Pancreas (tissue), 10 donors: Measurements from ENCODE around the gene FN3KRP. TPM values are rescaled to one million over a fixed set of nuclear protein-coding genes. Genes with fewer than 3 reads are reported as not detected.

Experiments
- ATAC-seq, 4 donors: fragments of 200-7000 bp; cut with Tn5 transposase; one replicate each; pipeline versions ENCODE4 v1.8.0 to v1.9.1; 2020; ENCODE audit warnings: mild to moderate bottlenecking in 4 of 4, moderate library complexity in 4 of 4
- DNase-seq, 6 donors: peaks; one replicate each; pipeline ENCODE4 v3.0.0-alpha.2; 2020
- FAIRE-seq: peaks from 2 replicates; lab custom pipeline; 2012; peaks lifted over from hg19 to GRCh38; lab: Jason Lieb, UNC
- H3K27ac ChIP-seq, 4 donors: fragments of 200-600 bp; sonication (generic); 1 replicate in 3 of 4; 2 replicates in 1 of 4; pipeline versions ENCODE4 v1.5.0 to v1.8.0; 2020
- H3K27me3 ChIP-seq, 4 donors: fragments of 200-600 bp; one replicate each; pipeline ENCODE4 v1.8.0; 2021
- H3K36me3 ChIP-seq, 3 donors: fragments of 200-600 bp; sonication (generic) in 1 of 3; one replicate each; pipeline versions ENCODE4 v1.5.0 to v1.8.0; 2020 to 2021
- H3K4me1 ChIP-seq, 3 donors: fragments of 200-600 bp; one replicate each; pipeline ENCODE4 v1.8.0; 2021
- H3K4me3 ChIP-seq, 4 donors: fragments of 200-600 bp; sonication (generic) in 2 of 4; one replicate each; pipeline versions ENCODE4 v1.5.0 to v1.8.0; 2020 to 2021
- H3K9me3 ChIP-seq, 4 donors: fragments of 200-600 bp; one replicate each; pipeline ENCODE4 v1.8.0; 2021
- WGBS, 2 donors: extraction: QIAGEN DNeasy Blood & Tissue Kit; methylation state at CpG; one replicate each; pipeline ENCODE4 v1.1.7; 2013; 5-methylcytosine and 5-hydroxymethylcytosine counted together
- intact Hi-C, 3 donors: fragments of 100-400 bp; cut with DNase I; formaldehyde crosslinking; loops; one replicate each; pipeline versions ENCODE4 v1.11.1 to v1.14.2; 2022
- polyA plus RNA-seq, 2 donors: library from polyadenylated mRNA; stranded (reverse); fragments of 200-250 nt; gene quantifications; one replicate each; pipeline ENCODE4 v1.2.3, GENCODE V29; 2013
- total RNA-seq, 6 donors: library from RNA; stranded (reverse); fragmentation: NEBNext Ultra II Directional in 4 of 6; extraction: Animal tissue kit (Norgen Biotek cat#: 25700) in 4 of 6; gene quantifications; one replicate each; pipeline versions ENCODE4 v1.2.1 to v1.2.4, GENCODE V29; 2021 to 2023
- TF ChIP-seq, protein P1 (sequence below), 4 donors: fragments of 200-600 bp; sonication (generic) in 3 of 4; IDR thresholded peaks; one replicate each; pipeline versions ENCODE4 v1.5.0 to v1.8.0; 2021; ENCODE audit warnings: antibody characterized with exemption in 4 of 4
- donor health status: healthy with polysubstance abuse.
- donor health status: DM: no; HTN: no; CAD: no; lungs with moderate emphysema.
- donor health status: DM: no; HTN: no; CAD: no.
- donor health status: control.
- donor health status: control.
- donor health status: Bipolar disorder and iron deficiency.
- donor health status: DM: yes; HTN: yes; CAD: no.
- donor health status: DM: no; HTN: no; CAD: no.
- donor health status: DM: no; HTN: no; CAD: no.
- donor health status: DM: yes; HTN: yes; CAD: no.

FN3KRP gene
- total and polyA plus RNA-seq, 8 donors: 9.3 to 23.1 (median 13.4) TPM

DNA sequence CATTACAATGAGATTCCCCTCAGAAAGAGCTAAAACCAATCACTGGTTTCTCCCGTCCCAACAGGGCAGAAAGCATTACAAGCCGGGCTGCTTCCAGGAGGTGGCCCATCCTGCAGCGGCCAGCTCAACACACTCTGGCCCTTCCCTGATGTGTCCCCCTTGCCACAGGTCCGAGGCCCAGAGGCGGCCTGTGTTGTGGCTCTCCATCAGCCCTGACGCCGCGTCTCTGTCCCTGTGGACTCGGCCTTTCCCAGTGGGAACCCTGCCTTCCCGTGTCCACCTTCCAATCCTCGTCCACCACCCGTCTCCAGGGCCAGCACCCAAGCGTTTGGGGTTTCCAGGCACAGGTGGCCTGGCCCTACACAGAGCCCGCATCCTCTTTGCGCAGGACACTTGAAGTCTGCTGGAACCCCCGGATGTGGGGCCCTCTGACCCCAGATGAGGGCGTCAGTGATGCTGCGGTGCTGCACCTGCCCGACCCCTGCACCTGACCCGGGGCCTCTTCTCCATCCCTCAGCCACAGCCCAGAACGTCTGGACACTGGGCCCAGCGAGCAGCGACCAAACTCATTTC is 39.1 kb upstream of the FN3KRP start:
- peak in 2 of 6 donors; percentile 29 to 35 for DNase-seq
- H3K27ac ChIP-seq: no peak overlapping the region
- H3K36me3 ChIP-seq: no peaks in the 10 kb centered on the region
- WGBS, 2 donors: 87 to 90% methylated on average over 23 of the region's 23 CpGs
- intact Hi-C loops: no loop called here
- H3K9me3 ChIP-seq: no peaks in the 10 kb centered on the region
- no peak for ATAC-seq
- H3K4me3 ChIP-seq: no peak overlapping the region
- no peaks in the 10 kb centered on the region for H3K27me3 ChIP-seq
- TF ChIP-seq, protein P1, sequence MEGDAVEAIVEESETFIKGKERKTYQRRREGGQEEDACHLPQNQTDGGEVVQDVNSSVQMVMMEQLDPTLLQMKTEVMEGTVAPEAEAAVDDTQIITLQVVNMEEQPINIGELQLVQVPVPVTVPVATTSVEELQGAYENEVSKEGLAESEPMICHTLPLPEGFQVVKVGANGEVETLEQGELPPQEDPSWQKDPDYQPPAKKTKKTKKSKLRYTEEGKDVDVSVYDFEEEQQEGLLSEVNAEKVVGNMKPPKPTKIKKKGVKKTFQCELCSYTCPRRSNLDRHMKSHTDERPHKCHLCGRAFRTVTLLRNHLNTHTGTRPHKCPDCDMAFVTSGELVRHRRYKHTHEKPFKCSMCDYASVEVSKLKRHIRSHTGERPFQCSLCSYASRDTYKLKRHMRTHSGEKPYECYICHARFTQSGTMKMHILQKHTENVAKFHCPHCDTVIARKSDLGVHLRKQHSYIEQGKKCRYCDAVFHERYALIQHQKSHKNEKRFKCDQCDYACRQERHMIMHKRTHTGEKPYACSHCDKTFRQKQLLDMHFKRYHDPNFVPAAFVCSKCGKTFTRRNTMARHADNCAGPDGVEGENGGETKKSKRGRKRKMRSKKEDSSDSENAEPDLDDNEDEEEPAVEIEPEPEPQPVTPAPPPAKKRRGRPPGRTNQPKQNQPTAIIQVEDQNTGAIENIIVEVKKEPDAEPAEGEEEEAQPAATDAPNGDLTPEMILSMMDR (IDR thresholded peaks at IDR 0.05): no peak
- no peaks in the 10 kb centered on the region for H3K4me1 ChIP-seq
- no peak for FAIRE-seq

DNA sequence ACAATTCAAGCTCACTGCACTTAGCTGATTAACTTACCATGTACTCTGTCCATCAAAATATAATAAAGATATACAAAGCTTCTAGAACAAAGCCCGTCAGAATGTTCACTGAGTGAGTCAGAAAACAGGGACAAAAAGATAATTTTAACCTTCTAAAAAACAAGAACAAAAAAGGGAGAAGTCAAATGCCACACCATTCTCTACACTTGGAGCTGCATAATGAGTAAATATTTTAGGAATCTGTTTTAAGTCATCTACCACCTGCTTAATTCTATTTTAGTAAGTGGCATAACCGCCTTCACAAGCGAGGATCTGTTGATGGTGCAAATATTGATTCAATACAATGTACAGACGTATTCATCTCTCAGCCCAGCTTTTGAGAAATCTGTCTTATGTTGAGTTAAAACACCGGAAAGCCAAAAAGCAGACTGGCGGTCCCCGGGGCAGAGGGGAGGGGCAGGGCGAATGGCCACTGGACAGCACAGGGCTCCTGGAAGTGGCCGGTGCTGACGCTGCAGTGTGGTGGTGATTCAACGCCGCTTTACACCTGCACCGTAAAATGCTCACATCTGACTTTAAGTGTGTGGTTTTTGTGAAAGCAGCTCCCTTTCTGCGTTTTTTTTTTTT is 38.1 kb upstream of the FN3KRP start:
- ATAC-seq (peak in 1 of 4 donors; percentile 41), FAIRE-seq (no peak), DNase-seq (peak in 1 of 6 donors; percentile 22)
- Histone ChIP-seq H3K4me3 (no peak overlapping the region), H3K27me3 (no peaks in the 10 kb centered on the region), H3K9me3 (no peaks in the 10 kb centered on the region), H3K4me1 (no peaks in the 10 kb centered on the region), H3K27ac (no peak overlapping the region), H3K36me3 (no peaks in the 10 kb centered on the region)
- intact Hi-C loops: no loop called here
- WGBS, 2 donors: 86 to 87% methylated on average over 14 of the region's 14 CpGs
- TF ChIP-seq, protein P1 (IDR thresholded peaks at IDR 0.05): no peak

DNA sequence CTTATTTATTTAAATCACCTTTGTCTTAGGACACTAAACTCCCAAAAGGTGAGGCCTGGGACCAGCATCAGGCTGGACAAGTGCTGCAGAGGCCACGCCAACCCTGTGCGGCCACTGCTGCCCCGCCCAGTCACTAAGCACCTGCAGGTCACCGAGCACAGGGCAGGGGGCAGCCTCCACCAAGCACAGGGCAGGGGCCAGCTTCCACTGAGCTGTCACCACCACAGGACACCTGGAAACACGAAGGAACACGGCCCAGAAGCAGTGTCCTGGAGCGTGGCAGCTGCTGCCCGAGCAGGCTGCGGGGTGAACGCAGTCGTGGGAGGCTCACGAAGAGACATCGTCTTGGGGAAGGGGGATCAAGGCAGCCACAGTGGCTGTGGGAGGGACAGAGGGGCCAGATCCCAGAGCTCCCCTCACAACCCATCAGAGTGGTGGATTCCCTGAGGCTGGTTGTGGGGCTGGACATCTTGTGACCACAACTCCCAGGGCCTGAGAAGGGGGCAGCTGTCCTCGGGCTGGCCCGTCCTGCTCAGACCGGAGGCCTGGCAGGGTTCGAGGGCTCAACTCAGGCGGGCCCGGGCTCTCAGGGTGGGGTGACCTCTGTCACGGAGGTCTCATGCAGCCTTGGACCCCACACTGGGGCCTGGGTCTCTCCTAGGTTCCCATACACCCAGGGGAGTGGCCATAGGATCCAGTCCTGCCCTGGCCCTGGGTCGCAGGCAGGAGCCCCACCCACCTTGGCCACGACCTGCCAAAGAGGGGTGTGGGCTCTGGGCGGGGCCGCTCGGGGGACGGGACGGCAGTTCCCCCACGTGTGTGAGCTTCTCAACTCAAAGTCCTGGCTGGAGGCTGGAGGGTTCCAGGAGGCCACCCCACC is 36.7 kb upstream of the FN3KRP start:
- Histone ChIP-seq H3K27ac (no peak overlapping the region), H3K9me3 (no peaks in the 10 kb centered on the region), H3K4me1 (peaks cover 3 to 4% (median 3%) of the 10 kb centered on the region in 3 donors), H3K36me3 (no peaks in the 10 kb centered on the region), H3K27me3 (no peaks in the 10 kb centered on the region), H3K4me3 (no peak overlapping the region)
- DNase-seq: peak in 1 of 6 donors; percentile 44
- peak in 1 of 4 donors; percentile 5 for ATAC-seq
- intact Hi-C loops: no loop called here
- 88 to 89% methylated on average over 28 of the region's 28 CpGs for WGBS, 2 donors
- TF ChIP-seq, protein P1 (IDR thresholded peaks at IDR 0.05): no peak
- FAIRE-seq: no peak

DNA sequence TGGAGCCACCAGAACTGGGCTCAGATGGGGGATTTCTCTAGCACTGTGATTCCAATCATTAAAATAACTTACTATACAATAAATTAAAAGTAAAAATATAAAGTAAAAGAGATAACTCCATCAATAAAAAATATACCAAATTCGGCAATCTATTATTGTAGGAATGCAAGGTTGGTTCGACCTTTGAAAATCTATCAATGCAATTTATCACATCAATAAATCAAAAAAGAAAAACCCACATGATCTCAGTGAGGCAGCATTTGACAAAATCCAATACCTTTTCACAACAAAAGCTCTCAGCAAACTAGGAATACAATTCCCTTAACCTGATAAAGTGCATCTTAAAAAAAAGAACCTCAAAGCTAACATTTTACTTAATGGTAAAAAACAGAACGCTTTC is 35.0 kb upstream of the FN3KRP start:
- TF ChIP-seq, protein P1 (IDR thresholded peaks at IDR 0.05): no peak
- Histone ChIP-seq H3K27ac (no peak overlapping the region), H3K4me1 (peaks cover 3 to 4% (median 3%) of the 10 kb centered on the region in 3 donors), H3K27me3 (no peaks in the 10 kb centered on the region), H3K4me3 (no peak overlapping the region), H3K9me3 (no peaks in the 10 kb centered on the region), H3K36me3 (no peaks in the 10 kb centered on the region)
- no peak for DNase-seq
- 95 to 98% methylated on average over 3 of the region's 3 CpGs for WGBS, 2 donors
- FAIRE-seq: no peak
- intact Hi-C loops: no loop called here
- no peak for ATAC-seq
